ENCODE results near the gene KLRD1.
"Not testable (repeated sequence)": the region's sequence is repeated elsewhere in the genome, so short reads cannot be mapped to it uniquely, and the experiment has no call there.

KLRD1 gene

GRCh38 chr12:10331642-10332239 is 24.1 kb downstream of the KLRD1 start:
- peak; percentile 22 for DNase-seq (ENCODE audit: low read depth)

GRCh38 chr12:10336196-10336595 is 28.5 kb downstream of the KLRD1 start:
- not testable (repeated sequence) for H3K4me3 ChIP-seq (ENCODE audit: low read depth, low read length); DNase-seq (ENCODE audit: low read depth)

More at GRCh38 chr12:10331642-10332239, 24.1 kb downstream of the KLRD1 start:
- H3K4me3 ChIP-seq (ENCODE audit: low read depth, low read length) = no peak overlapping the region

GRCh38 chr12:10338470-10338869 is 30.8 kb downstream of the KLRD1 start:
- H3K4me3 ChIP-seq (ENCODE audit: low read depth, low read length); DNase-seq (ENCODE audit: low read depth): not testable (repeated sequence)

- H3K4me3 ChIP-seq (ENCODE audit: low read depth, low read length) = no peak overlapping the region
- DNase-seq (ENCODE audit: low read depth) = no peak
These were observed 31.6 kb downstream of the KLRD1 start for GRCh38 chr12:10339053-10339840.

- DNase-seq (ENCODE audit: low read depth); H3K4me3 ChIP-seq (ENCODE audit: low read depth, low read length): not testable (repeated sequence)
These were observed 33.3 kb downstream of the KLRD1 start for GRCh38 chr12:10340946-10341345.

- DNase-seq (ENCODE audit: low read depth) = no peak
- H3K4me3 ChIP-seq (ENCODE audit: low read depth, low read length) = no peak overlapping the region
These were observed 34.3 kb downstream of the KLRD1 start for GRCh38 chr12:10341892-10342509.

- DNase-seq (ENCODE audit: low read depth); H3K4me3 ChIP-seq (ENCODE audit: low read depth, low read length): not testable (repeated sequence)
These were observed 43.8 kb downstream of the KLRD1 start for GRCh38 chr12:10351457-10351856.

GRCh38 chr12:10354071-10354470 is 46.4 kb downstream of the KLRD1 start:
- H3K4me3 ChIP-seq (ENCODE audit: low read depth, low read length) = no peak overlapping the region
- DNase-seq (ENCODE audit: low read depth) = no peak

GRCh38 chr12:10354502-10354901 is 46.8 kb downstream of the KLRD1 start:
- H3K4me3 ChIP-seq (ENCODE audit: low read depth, low read length) = no peak overlapping the region
- peak; percentile 36 for DNase-seq (ENCODE audit: low read depth)

- H3K4me3 ChIP-seq (ENCODE audit: low read depth, low read length) = no peak overlapping the region
- no peak for DNase-seq (ENCODE audit: low read depth)
These were observed 50.5 kb downstream of the KLRD1 start for GRCh38 chr12:10358131-10358530.

- no peak overlapping the region for H3K4me3 ChIP-seq (ENCODE audit: low read depth, low read length)
- DNase-seq (ENCODE audit: low read depth) = no peak
These were observed 51.3 kb downstream of the KLRD1 start for GRCh38 chr12:10358969-10359368.

- DNase-seq (ENCODE audit: low read depth) = no peak
- H3K4me3 ChIP-seq (ENCODE audit: low read depth, low read length) = no peak overlapping the region
These were observed 53.4 kb downstream of the KLRD1 start for GRCh38 chr12:10361084-10361483.

GRCh38 chr12:10361622-10362021 is 54.0 kb downstream of the KLRD1 start:
- H3K4me3 ChIP-seq (ENCODE audit: low read depth, low read length) = no peak overlapping the region
- peak; percentile 30 for DNase-seq (ENCODE audit: low read depth)

GRCh38 chr12:10362325-10362724 is 54.7 kb downstream of the KLRD1 start:
- no peak for DNase-seq (ENCODE audit: low read depth)
- no peak overlapping the region for H3K4me3 ChIP-seq (ENCODE audit: low read depth, low read length)

GRCh38 chr12:10362828-10363657 is 55.4 kb downstream of the KLRD1 start:
- no peak overlapping the region for H3K4me3 ChIP-seq (ENCODE audit: low read depth, low read length)
- no peak for DNase-seq (ENCODE audit: low read depth)

- peak overlapping the region; percentile 54 for H3K4me3 ChIP-seq (ENCODE audit: low read depth, low read length)
These were observed 55.9 kb downstream of the KLRD1 start for GRCh38 chr12:10363658-10363913.

GRCh38 chr12:10363914-10364814 is 56.5 kb downstream of the KLRD1 start:
- DNase-seq (ENCODE audit: low read depth) = peak; percentile 41
- H3K4me3 ChIP-seq (ENCODE audit: low read depth, low read length) = peak overlapping the region; percentile 54

More at GRCh38 chr12:10363658-10363913, 55.9 kb downstream of the KLRD1 start:
- no peak for DNase-seq (ENCODE audit: low read depth)

GRCh38 chr12:10364815-10365622 is 57.3 kb downstream of the KLRD1 start:
- peak overlapping the region; percentile 54 for H3K4me3 ChIP-seq (ENCODE audit: low read depth, low read length)

More at GRCh38 chr12:10364815-10365622, 57.3 kb downstream of the KLRD1 start:
- DNase-seq (ENCODE audit: low read depth) = peak; percentile 57

All from skeletal muscle cell (primary cell).